Osteocyte (in vitro differentiated cells): ENCODE data around the gene RABL2B. TPM values are rescaled to one million over a fixed set of nuclear protein-coding genes. Genes with fewer than 3 reads are reported as not detected.

Experiments used
- DNase-seq: peaks from one replicate; pipeline ENCODE4 v3.0.0; 2021; ENCODE audit warnings: mixed read lengths; ENCODE audit not compliant: unreplicated experiment; ENCODE audit errors: extremely low spot score
- H3K27ac Mint-ChIP-seq: one replicate; pipeline ENCODE4 v1.8.0; 2021; ENCODE audit warnings: mild to moderate bottlenecking, mixed read lengths; ENCODE audit not compliant: unreplicated experiment
- H3K27me3 Mint-ChIP-seq: one replicate; pipeline ENCODE4 v1.8.0; 2021; ENCODE audit warnings: mixed read lengths; ENCODE audit not compliant: unreplicated experiment
- H3K36me3 Mint-ChIP-seq: one replicate; pipeline ENCODE4 v1.8.0; 2021; ENCODE audit warnings: mixed read lengths; ENCODE audit not compliant: unreplicated experiment
- H3K4me1 Mint-ChIP-seq: one replicate; pipeline ENCODE4 v1.8.0; 2021; ENCODE audit warnings: mixed read lengths; ENCODE audit not compliant: unreplicated experiment
- H3K4me3 Mint-ChIP-seq: one replicate; pipeline ENCODE4 v1.8.0; 2021; ENCODE audit warnings: mild to moderate bottlenecking, moderate library complexity, mixed read lengths; ENCODE audit not compliant: unreplicated experiment
- H3K9me3 Mint-ChIP-seq: one replicate; pipeline ENCODE4 v1.8.0; 2021; ENCODE audit warnings: mixed read lengths; ENCODE audit not compliant: unreplicated experiment
- CTCF ChIP-seq: fragments of 200-600 bp; sonication (generic); IDR thresholded peaks from 2 replicates; pipeline ENCODE4 v1.5.0; 2021; ENCODE audit warnings: antibody characterized with exemption, mild to moderate bottlenecking, moderate library complexity
- total RNA-seq: library from RNA; stranded (reverse); gene quantifications from 2 replicates; pipeline ENCODE4 v1.2.1, GENCODE V29; 2021

The RABL2B gene
- total RNA-seq, 1 donor from 2014 or later, result 41.6 TPM

- H3K4me3 Mint-ChIP-seq, result no peak overlapping the region
- no peaks in the 10 kb centered on the region for H3K9me3 Mint-ChIP-seq
- peaks cover 9% of the 10 kb centered on the region for H3K27me3 Mint-ChIP-seq
- H3K36me3 Mint-ChIP-seq, result peaks cover 2% of the 10 kb centered on the region
- no peak overlapping the region for H3K27ac Mint-ChIP-seq
- no peak for DNase-seq
- TF ChIP-seq CTCF, result no peak
- no peaks in the 10 kb centered on the region for H3K4me1 Mint-ChIP-seq
These were observed 59.4 kb downstream of the RABL2B start for GRCh38 chr22:50723991-50724390.

GRCh38 chr22:50722716-50723428, 60.6 kb downstream of the RABL2B start:
- no peak for TF ChIP-seq CTCF
- Mint-ChIP-seq H3K4me1 (no peaks in the 10 kb centered on the region), H3K9me3 (no peaks in the 10 kb centered on the region), H3K27ac (no peak overlapping the region), H3K27me3 (peaks cover 16% of the 10 kb centered on the region), H3K36me3 (peaks cover 2% of the 10 kb centered on the region), H3K4me3 (peak overlapping the region; percentile 45)
- DNase-seq, result no peak

GRCh38 chr22:50722048-50722701, 61.3 kb downstream of the RABL2B start:
- H3K4me1 Mint-ChIP-seq, result no peaks in the 10 kb centered on the region
- peak overlapping the region; percentile 45 for H3K4me3 Mint-ChIP-seq
- DNase-seq, result no peak
- H3K9me3 Mint-ChIP-seq, result no peaks in the 10 kb centered on the region
- peaks cover 16% of the 10 kb centered on the region for H3K27me3 Mint-ChIP-seq
- H3K27ac Mint-ChIP-seq, result no peak overlapping the region
- peaks cover 2% of the 10 kb centered on the region for H3K36me3 Mint-ChIP-seq
- TF ChIP-seq CTCF, result no peak

- Mint-ChIP-seq H3K27ac (no peak overlapping the region), H3K4me3 (peak overlapping the region; percentile 18), H3K36me3 (peaks cover 2% of the 10 kb centered on the region), H3K27me3 (peaks cover 16% of the 10 kb centered on the region), H3K4me1 (no peaks in the 10 kb centered on the region), H3K9me3 (no peaks in the 10 kb centered on the region)
- no peak for DNase-seq
- TF ChIP-seq CTCF, result no peak
These were observed 62.1 kb downstream of the RABL2B start for GRCh38 chr22:50721257-50721844.
